GM21367 (cell line): Measurements from ENCODE around the gene WIPI1.
"Not testable (repeated sequence)": the region's sequence is repeated elsewhere in the genome, so short reads cannot be mapped to it uniquely, and the experiment has no call there.

Experiments
- ATAC-seq: cut with Tn5 transposase; IDR thresholded peaks from one replicate; pipeline ENCODE4 v1.9.1; 2021; ENCODE audit not compliant: unreplicated experiment

Gene WIPI1

GRCh38 chr17:68418876-68419275 lies 38.4 kb downstream of the WIPI1 start:
- no peak for ATAC-seq

DNA sequence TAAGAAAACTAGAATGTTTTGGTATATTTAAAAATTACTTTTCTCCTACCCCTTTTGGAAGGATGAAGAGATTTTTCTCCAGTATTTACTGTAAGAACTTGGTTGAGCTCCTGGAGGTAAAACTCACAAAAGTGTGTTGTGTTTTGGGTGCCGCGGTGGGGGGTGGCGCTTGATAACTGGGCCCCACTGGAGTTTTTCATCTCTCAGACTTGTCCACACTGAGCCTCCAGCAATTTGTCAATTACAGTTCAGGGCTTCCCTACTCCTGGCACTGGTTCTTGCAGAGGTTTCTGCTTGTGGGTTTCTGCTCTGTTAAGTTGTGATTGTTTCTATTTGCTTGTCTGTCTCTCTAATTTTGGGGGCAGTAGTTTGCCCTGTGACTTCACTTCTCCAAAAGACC lies 40.0 kb downstream of the WIPI1 start:
- no peak for ATAC-seq

DNA sequence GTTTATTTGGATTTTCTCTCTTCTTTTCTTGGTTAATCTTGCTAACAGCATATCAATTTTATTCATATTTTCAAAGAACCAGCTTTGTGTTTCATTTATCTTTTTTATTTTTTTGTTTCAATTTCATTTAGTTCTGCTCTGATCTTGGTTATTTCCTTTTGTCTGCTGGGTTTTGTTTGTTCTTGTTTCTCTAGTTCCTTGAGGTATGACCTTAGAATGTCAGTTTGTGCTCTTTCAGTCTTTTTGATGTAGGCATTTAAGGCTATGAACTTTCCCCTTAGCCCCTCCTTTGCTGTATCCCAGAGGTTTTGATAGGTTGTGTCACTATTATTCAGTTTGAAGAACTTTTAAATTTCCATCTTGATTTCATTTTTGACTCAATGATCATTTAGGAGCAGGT lies 42.4 kb downstream of the WIPI1 start:
- ATAC-seq: not testable (repeated sequence)

GRCh38 chr17:68413597-68414560 lies 43.4 kb downstream of the WIPI1 start:
- ATAC-seq: not testable (repeated sequence)

DNA sequence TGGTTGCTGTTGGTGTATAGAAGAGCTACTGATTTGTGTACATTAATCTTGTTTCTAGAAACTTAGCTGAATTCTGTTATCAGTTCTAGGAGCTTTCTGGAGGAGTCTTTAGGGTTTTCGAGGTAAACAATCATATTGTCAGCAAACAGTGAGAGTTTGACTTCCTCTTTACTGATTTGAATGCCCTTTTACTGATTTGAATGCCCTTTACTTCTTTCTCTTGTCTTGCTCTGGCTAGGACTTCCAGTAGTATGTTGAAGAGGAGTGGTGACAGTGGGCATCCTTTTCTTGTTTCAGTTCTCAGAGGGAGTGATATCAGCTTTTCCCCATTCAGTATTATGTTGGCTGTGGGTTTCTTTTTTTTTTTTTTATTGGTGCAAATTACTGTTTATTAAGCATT lies 49.6 kb downstream of the WIPI1 start:
- ATAC-seq: not testable (repeated sequence)

DNA sequence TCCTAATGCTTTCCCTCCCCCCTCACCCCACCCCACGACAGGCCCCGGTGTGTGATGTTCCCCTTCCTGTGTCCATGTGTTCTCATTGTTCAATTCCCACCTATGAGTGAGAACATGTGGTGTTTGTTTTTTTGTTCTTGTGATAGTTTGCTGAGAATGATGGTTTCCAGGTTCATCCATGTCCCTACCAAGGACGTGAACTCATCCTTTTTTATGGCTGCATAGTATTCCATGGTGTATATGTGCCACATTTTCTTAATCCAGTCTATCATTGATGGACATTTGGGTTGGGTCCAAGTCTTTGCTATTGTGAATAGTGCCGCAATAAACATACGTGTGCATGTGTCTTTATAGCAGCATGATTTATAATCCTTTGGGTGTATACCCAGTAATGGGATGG lies 53.5 kb downstream of the WIPI1 start:
- not testable (repeated sequence) for ATAC-seq

DNA sequence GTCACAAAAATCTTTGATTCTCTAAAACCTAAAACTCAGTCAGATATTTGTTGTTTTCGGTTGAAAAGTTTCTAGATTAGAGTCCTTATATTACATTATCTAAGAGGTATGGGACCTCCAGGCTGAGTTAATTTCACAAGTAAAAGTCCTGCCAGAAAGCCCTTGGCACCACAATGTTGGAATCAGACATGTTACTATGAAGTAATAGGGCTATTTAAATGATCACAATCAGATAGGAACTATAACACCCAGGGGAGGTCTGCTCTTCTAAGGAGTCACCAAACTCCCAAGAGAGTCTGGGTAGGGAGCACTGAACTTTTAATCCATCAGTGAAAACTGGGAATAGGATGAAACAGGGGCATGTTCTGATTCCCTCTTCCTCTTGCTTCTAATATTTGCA lies 54.2 kb downstream of the WIPI1 start:
- no peak for ATAC-seq

DNA sequence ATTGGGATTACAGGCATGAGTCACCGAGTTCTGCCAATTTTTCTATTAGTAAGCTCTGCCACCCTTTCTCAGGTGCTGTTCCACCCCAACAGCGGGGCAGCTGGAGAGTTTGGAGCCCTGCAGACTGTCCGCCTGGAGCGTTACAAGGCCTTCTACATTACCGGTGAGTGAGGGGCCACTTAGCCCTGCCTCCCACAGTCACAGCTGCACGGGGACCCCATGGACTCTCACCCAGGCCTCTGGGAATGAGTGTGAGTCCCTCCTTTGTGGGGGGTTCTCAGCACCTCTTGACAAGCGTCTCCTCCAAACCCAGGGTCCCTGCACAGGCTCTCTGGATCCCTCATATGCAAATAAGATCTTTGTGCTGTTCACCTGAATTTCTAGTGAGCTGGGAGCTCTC lies 56.0 kb downstream of the WIPI1 start:
- no peak for ATAC-seq

DNA sequence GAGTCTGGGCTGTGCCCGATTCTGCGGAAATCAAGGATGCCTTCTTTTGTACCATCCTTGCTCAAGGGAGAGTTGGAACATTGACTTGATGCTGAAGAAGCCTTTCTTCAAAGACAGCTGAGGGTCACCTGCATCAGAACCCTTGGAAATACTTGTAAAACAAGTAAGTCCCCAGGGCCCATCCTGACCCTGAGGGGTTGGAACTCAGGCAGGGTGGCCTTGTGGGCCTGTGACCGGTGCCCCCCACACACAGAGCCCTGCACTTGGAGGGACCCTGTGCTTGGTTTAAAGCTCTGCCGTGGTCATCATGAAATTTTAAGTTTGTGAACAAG lies 56.9 kb downstream of the WIPI1 start:
- ATAC-seq: no peak

DNA sequence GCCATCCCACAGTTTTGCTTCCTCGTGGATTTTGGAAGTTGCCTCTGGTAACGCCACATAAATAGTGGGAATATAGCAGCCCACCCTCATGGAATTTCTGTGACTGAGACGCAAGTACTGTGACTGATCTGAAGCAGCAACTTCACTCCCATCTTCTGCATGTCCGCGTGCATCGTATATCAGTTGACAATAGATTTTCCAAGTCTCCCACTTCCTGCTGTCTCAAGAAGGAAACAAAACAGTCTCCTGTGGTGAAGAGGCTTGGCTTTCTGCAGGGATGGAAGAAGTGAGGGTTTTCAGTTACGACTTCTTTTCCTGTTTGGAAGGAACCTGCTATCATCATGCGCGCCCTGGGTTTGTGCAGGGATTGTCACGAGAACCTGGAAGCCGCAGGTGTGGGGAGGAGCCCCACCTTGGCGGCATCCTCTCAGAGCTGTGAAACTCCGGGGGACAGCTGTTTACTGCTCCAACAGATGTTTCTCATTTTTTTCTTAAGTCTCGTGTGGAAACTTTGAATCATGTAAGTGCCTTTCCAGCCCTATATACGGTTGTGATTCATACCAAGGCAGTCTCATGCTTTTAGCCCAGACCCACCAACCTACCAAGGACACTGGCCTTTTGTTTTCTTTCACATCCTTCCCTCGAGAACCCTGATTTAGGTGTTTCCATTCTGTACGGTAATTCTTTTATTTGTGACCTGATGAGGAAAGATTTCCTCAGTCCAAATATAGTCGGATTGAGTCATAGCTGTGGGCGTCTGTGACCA lies 57.5 kb downstream of the WIPI1 start:
- ATAC-seq: no peak

- no peak for ATAC-seq
Measured at GRCh38 chr17:68398691-68399637, 58.3 kb downstream of the WIPI1 start.

GRCh38 chr17:68397108-68397536 lies 60.2 kb downstream of the WIPI1 start:
- no peak for ATAC-seq

- ATAC-seq: no peak
Measured at GRCh38 chr17:68396226-68397107, 60.8 kb downstream of the WIPI1 start.

GRCh38 chr17:68394608-68395331 lies 62.5 kb downstream of the WIPI1 start:
- ATAC-seq: no peak

- ATAC-seq: no peak
Measured at GRCh38 chr17:68391561-68392268, 65.6 kb downstream of the WIPI1 start.

- ATAC-seq: no peak
Measured at GRCh38 chr17:68390888-68391545, 66.3 kb downstream of the WIPI1 start.

DNA sequence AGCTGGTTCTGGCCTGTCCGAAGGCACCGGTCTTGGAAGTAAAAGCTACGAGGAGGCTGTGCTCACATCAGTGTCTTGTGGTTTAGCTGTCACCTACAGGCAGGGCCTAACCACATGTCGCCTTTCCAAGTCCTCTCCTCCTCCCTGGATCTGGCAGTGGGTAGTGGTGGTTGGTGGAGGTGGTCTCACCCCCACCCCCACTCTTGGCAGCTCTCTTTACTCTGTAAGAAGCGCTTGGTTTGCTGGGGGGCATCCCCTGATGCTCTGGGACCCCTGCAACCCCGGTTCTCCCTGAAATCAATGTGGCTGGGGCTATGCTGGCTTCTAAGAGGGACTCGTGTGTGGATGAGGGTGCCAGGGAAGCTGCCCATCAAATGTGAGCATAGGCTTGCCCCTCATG lies 68.3 kb downstream of the WIPI1 start:
- ATAC-seq: no peak
